Smooth muscle cell (in vitro differentiated cells): ENCODE measurements around the gene CHN2. TPM values are rescaled to one million over a fixed set of nuclear protein-coding genes. Genes with fewer than 3 reads are reported as not detected.

Experiments
- DNase-seq: peaks from one replicate; lab custom pipeline; 2025; ENCODE audit not compliant: unreplicated experiment; lab: John Stamatoyannopoulos, UW
- H2AFZ ChIP-seq: fragments of 200-600 bp; sonication (generic); 2 replicates; pipeline ENCODE4 v1.6.0; 2016; ENCODE audit warnings: antibody characterized with exemption, low read depth, mild to moderate bottlenecking
- H3F3A ChIP-seq: fragments of 200-600 bp; sonication (generic); 2 replicates; pipeline ENCODE4 v1.6.0; 2017; ENCODE audit warnings: antibody characterized with exemption, low read depth
- H3K27ac ChIP-seq: fragments of 200-600 bp; sonication (generic); 2 replicates; pipeline ENCODE4 v1.5.1; 2016; ENCODE audit warnings: low read depth, mild to moderate bottlenecking
- H3K27me3 ChIP-seq: fragments of 200-600 bp; sonication (generic); 2 replicates; pipeline ENCODE4 v1.6.1; 2016; ENCODE audit warnings: low read depth, mild to moderate bottlenecking
- H3K36me3 ChIP-seq: fragments of 200-600 bp; sonication (generic); 2 replicates; pipeline ENCODE4 v1.5.1; 2016; ENCODE audit warnings: low read depth
- H3K4me1 ChIP-seq: fragments of 200-600 bp; sonication (generic); 2 replicates; pipeline ENCODE4 v1.5.1; 2016; ENCODE audit warnings: low read depth
- H3K4me2 ChIP-seq: fragments of 200-600 bp; sonication (generic); 2 replicates; pipeline ENCODE4 v1.6.0; 2016; ENCODE audit warnings: mild to moderate bottlenecking
- H3K4me3 ChIP-seq: fragments of 200-600 bp; sonication (generic); 2 replicates; pipeline ENCODE4 v1.5.1; 2016; ENCODE audit warnings: mild to moderate bottlenecking
- H3K79me2 ChIP-seq: fragments of 200-600 bp; sonication (generic); 2 replicates; pipeline ENCODE4 v1.6.0; 2016; ENCODE audit warnings: low read depth, mild to moderate bottlenecking
- H3K9ac ChIP-seq: fragments of 200-600 bp; sonication (generic); 2 replicates; pipeline ENCODE4 v1.6.0; 2016; ENCODE audit warnings: low read depth
- H3K9me3 ChIP-seq: fragments of 200-600 bp; sonication (generic); replicated peaks from 2 replicates; pipeline ENCODE4 v1.5.1; 2016; ENCODE audit warnings: low read depth
- H4K20me1 ChIP-seq: fragments of 200-600 bp; sonication (generic); 2 replicates; pipeline ENCODE4 v1.6.0; 2016; ENCODE audit warnings: low read depth
- WGBS: methylation state at CpG from one replicate; pipeline ENCODE4 v1.1.7; 2016; ENCODE audit warnings: low lambda C conversion rate; 5-methylcytosine and 5-hydroxymethylcytosine counted together
- polyA plus RNA-seq: library from polyadenylated mRNA; unstranded; fragments of >200 nt; fragmentation: Nextera tagmentation; extraction: Ambion mirVana; gene quantifications from 2 replicates; pipeline ENCODE4 v1.2.1, GENCODE V29; 2016
- total RNA-seq: library from RNA; depleted of rRNA; stranded (reverse); fragments of >200 nt; gene quantifications from 2 replicates; pipeline ENCODE4 v1.2.3, GENCODE V29; 2014
- TF ChIP-seq, protein P1 (sequence below): fragments of 200-600 bp; sonication (generic); IDR thresholded peaks from 2 replicates; pipeline ENCODE4 v1.5.1; 2017; ENCODE audit warnings: borderline replicate concordance, mild to moderate bottlenecking, antibody characterized with exemption; ENCODE audit not compliant: insufficient read depth, poor library complexity, severe bottlenecking

Gene CHN2
- total and polyA plus RNA-seq, 2 experiments from 2014 or later, result 7.4 to 20.7 TPM

GRCh38 chr7:29410996-29411395 lies 216.4 kb downstream of the CHN2 start:
- DNase-seq, result no peak
- Histone ChIP-seq H4K20me1 (no peaks in the 10 kb centered on the region), H3K27me3 (no peaks in the 10 kb centered on the region), H3K4me3 (no peak overlapping the region), H3K36me3 (no peaks in the 10 kb centered on the region), H2AFZ (no peak overlapping the region), H3K4me2 (no peak overlapping the region), H3F3A (no peaks in the 10 kb centered on the region), H3K27ac (no peak overlapping the region), H3K4me1 (no peaks in the 10 kb centered on the region), H3K79me2 (no peaks in the 10 kb centered on the region), H3K9ac (no peak overlapping the region), H3K9me3 (no peaks in the 10 kb centered on the region)
- TF ChIP-seq, protein P1, sequence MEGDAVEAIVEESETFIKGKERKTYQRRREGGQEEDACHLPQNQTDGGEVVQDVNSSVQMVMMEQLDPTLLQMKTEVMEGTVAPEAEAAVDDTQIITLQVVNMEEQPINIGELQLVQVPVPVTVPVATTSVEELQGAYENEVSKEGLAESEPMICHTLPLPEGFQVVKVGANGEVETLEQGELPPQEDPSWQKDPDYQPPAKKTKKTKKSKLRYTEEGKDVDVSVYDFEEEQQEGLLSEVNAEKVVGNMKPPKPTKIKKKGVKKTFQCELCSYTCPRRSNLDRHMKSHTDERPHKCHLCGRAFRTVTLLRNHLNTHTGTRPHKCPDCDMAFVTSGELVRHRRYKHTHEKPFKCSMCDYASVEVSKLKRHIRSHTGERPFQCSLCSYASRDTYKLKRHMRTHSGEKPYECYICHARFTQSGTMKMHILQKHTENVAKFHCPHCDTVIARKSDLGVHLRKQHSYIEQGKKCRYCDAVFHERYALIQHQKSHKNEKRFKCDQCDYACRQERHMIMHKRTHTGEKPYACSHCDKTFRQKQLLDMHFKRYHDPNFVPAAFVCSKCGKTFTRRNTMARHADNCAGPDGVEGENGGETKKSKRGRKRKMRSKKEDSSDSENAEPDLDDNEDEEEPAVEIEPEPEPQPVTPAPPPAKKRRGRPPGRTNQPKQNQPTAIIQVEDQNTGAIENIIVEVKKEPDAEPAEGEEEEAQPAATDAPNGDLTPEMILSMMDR, result no peak
- 90% methylated on average over 3 of the region's 3 CpGs for WGBS

- 84% methylated on average over 3 of the region's 3 CpGs for WGBS
- no peak overlapping the region for H3K4me3 ChIP-seq
- TF ChIP-seq, protein P1, result no peak
Observed at GRCh38 chr7:29412912-29413311, 218.3 kb downstream of the CHN2 start.

DNA sequence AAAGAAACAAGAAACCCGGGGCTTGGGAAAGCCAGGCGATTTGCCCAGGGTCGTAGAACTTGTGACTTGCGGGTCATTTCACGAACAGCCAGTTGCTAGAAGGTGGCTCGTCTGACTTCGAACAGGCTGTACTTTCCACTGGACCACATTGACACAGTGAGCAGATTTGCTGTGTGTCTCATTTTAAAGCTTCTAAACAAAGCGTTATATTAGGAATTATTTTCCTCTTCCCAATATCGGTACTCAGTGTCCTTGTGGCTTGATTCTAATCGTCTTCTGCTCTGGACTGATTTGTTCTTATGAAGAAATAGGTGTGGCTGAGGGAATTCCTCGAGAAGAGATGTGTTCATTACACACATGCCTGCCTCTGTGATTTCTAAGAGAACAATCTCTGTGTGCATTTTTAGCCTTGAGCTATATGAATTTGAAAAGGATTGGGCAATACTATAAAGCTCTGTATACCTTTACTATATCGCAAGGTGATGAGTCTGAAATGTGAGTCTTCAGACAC lies 219.1 kb downstream of the CHN2 start:
- no peaks in the 10 kb centered on the region for H3K27me3 ChIP-seq
- no peaks in the 10 kb centered on the region for H3K36me3 ChIP-seq
- H3K27ac ChIP-seq, result no peak overlapping the region

More at GRCh38 chr7:29412912-29413311, 218.3 kb downstream of the CHN2 start:
- no peaks in the 10 kb centered on the region for H3K27me3 ChIP-seq
- no peak overlapping the region for H3K9ac ChIP-seq
- no peak for DNase-seq
- H3K4me2 ChIP-seq, result no peak overlapping the region
- H2AFZ ChIP-seq, result no peak overlapping the region
- H3K27ac ChIP-seq, result no peak overlapping the region
- H3K36me3 ChIP-seq, result no peaks in the 10 kb centered on the region
- no peaks in the 10 kb centered on the region for H3K4me1 ChIP-seq
- no peaks in the 10 kb centered on the region for H3F3A ChIP-seq
- no peaks in the 10 kb centered on the region for H3K9me3 ChIP-seq
- no peaks in the 10 kb centered on the region for H3K79me2 ChIP-seq
- H4K20me1 ChIP-seq, result no peaks in the 10 kb centered on the region

More for the DNA sequence above, 219.1 kb downstream of the CHN2 start:
- H3K4me3 ChIP-seq, result no peak overlapping the region
- no peaks in the 10 kb centered on the region for H3K79me2 ChIP-seq
- H3K9me3 ChIP-seq, result no peaks in the 10 kb centered on the region
- no peaks in the 10 kb centered on the region for H4K20me1 ChIP-seq
- no peak overlapping the region for H2AFZ ChIP-seq
- no peak overlapping the region for H3K9ac ChIP-seq
- H3F3A ChIP-seq, result no peaks in the 10 kb centered on the region
- H3K4me2 ChIP-seq, result no peak overlapping the region
- H3K4me1 ChIP-seq, result no peaks in the 10 kb centered on the region
- TF ChIP-seq, protein P1, result no peak
- DNase-seq, result no peak
- whole genome bisulfite sequencing, result 91% methylated on average over 12 of the region's 12 CpGs
